CD14-positive monocyte (primary cell): ENCODE results near the gene PTPRN2. TPM values are rescaled to one million over a fixed set of nuclear protein-coding genes. Genes with fewer than 3 reads are reported as not detected.

Source experiments
- DNase-seq, 3 donors: peaks; one replicate each; pipeline ENCODE4 v3.0.0-alpha.2; 2011 to 2022
- H2AFZ ChIP-seq: 2 replicates; pipeline ENCODE4 v1.6.0; 2012; ENCODE audit warnings: mild to moderate bottlenecking, low read depth, low read length, inconsistent platforms; ENCODE audit not compliant: insufficient read depth, poor library complexity, severe bottlenecking
- H3K27ac ChIP-seq, 2 donors: 1 replicate in 1 of 2; 2 replicates in 1 of 2; pipeline ENCODE4 v1.5.1; 2012 to 2013; ENCODE audit warnings: low read length in 2 of 2, control low read depth in 1 of 2, inconsistent platforms in 1 of 2, low read depth in 1 of 2, mild to moderate bottlenecking in 1 of 2
- H3K27me3 ChIP-seq, 2 donors: one replicate each; pipeline versions ENCODE4 v1.6.0 to v1.6.1; 2011 to 2013; ENCODE audit warnings: low read length in 2 of 2; ENCODE audit not compliant: control insufficient read depth in 2 of 2, insufficient read depth in 2 of 2
- H3K36me3 ChIP-seq, 2 donors: replicated peaks in 1 of 2; 1 replicate in 1 of 2; 2 replicates in 1 of 2; pipeline versions ENCODE4 v1.5.1 to v1.6.1; 2012 to 2013; ENCODE audit warnings: low read length in 2 of 2, control low read depth in 1 of 2, inconsistent platforms in 1 of 2, mild to moderate bottlenecking in 1 of 2; ENCODE audit not compliant: insufficient read depth in 2 of 2, control insufficient read depth in 1 of 2
- H3K4me1 ChIP-seq, 2 donors: 1 replicate in 1 of 2; 2 replicates in 1 of 2; pipeline versions ENCODE4 v1.5.1 to v1.6.1; 2012 to 2013; ENCODE audit warnings: low read length in 2 of 2, control low read depth in 1 of 2, inconsistent platforms in 1 of 2, mild to moderate bottlenecking in 1 of 2, moderate library complexity in 1 of 2; ENCODE audit not compliant: insufficient read depth in 2 of 2, control insufficient read depth in 1 of 2
- H3K4me2 ChIP-seq: replicated peaks from 2 replicates; pipeline ENCODE3; 2012; ENCODE audit warnings: low read length, moderate library complexity, mild to moderate bottlenecking; ENCODE audit not compliant: poor library complexity, severe bottlenecking; ENCODE audit errors: extremely low read depth
- H3K4me3 ChIP-seq, 3 experiments: fragments of 200-600 bp in 1 of 3; sonication (generic) in 1 of 3; replicated peaks in 1 of 3; 1 replicate in 2 of 3; 2 replicates in 1 of 3; pipeline ENCODE4 v1.5.1; 2011 to 2013; ENCODE audit warnings: low read length in 3 of 3, mild to moderate bottlenecking in 3 of 3, control low read depth in 2 of 3, low read depth in 2 of 3, inconsistent platforms in 1 of 3, moderate library complexity in 1 of 3
- H3K79me2 ChIP-seq: 2 replicates; pipeline ENCODE4 v1.6.0; 2012; ENCODE audit warnings: mild to moderate bottlenecking, control low read depth, inconsistent platforms, low read length, moderate library complexity; ENCODE audit not compliant: insufficient read depth
- H3K9ac ChIP-seq: 2 replicates; pipeline ENCODE4 v1.6.0; 2017; ENCODE audit warnings: low read length, mild to moderate bottlenecking; ENCODE audit not compliant: insufficient read depth, poor library complexity, severe bottlenecking
- H3K9me3 ChIP-seq, 2 donors: replicated peaks in 1 of 2; 1 replicate in 1 of 2; 2 replicates in 1 of 2; pipeline versions ENCODE4 v1.5.1 to v1.6.1; 2012 to 2013; ENCODE audit warnings: low read length in 2 of 2, control low read depth in 1 of 2; ENCODE audit not compliant: control insufficient read depth in 1 of 2, insufficient read depth in 1 of 2
- H4K20me1 ChIP-seq: 2 replicates; pipeline ENCODE4 v1.6.0; 2012; ENCODE audit warnings: mild to moderate bottlenecking, low read length, control low read depth, moderate library complexity; ENCODE audit not compliant: insufficient read depth
- H3K27ac Mint-ChIP-seq, 7 donors: one replicate each; pipeline ENCODE4 v1.8.0; 2020; ENCODE audit warnings: mild to moderate bottlenecking in 7 of 7, mixed read lengths in 7 of 7, moderate library complexity in 6 of 7, inconsistent platforms in 2 of 7
- H3K27me3 Mint-ChIP-seq, 3 donors: one replicate each; pipeline ENCODE4 v1.8.0; 2021 to 2022; ENCODE audit warnings: low read depth in 3 of 3, mild to moderate bottlenecking in 3 of 3, mixed read lengths in 3 of 3, moderate library complexity in 3 of 3, inconsistent platforms in 1 of 3
- H3K36me3 Mint-ChIP-seq, 2 donors: one replicate each; pipeline ENCODE4 v1.8.0; 2020; ENCODE audit warnings: mixed read lengths in 2 of 2, inconsistent platforms in 1 of 2, mild to moderate bottlenecking in 1 of 2
- H3K4me1 Mint-ChIP-seq: one replicate; pipeline ENCODE4 v1.8.0; 2020; ENCODE audit warnings: mild to moderate bottlenecking, mixed read lengths
- H3K4me3 Mint-ChIP-seq, 2 donors: one replicate each; pipeline ENCODE4 v1.8.0; 2020; ENCODE audit warnings: mild to moderate bottlenecking in 2 of 2, mixed read lengths in 2 of 2, moderate library complexity in 1 of 2
- H3K9me3 Mint-ChIP-seq, 7 donors: one replicate each; pipeline ENCODE4 v1.8.0; 2020 to 2022; ENCODE audit warnings: mixed read lengths in 7 of 7, mild to moderate bottlenecking in 6 of 7, moderate library complexity in 6 of 7, inconsistent platforms in 2 of 7
- CTCF ChIP-seq: fragments of 200-600 bp; IDR thresholded peaks from one replicate; pipeline ENCODE4 v1.8.0; 2022; ENCODE audit warnings: antibody characterized with exemption, mild to moderate bottlenecking
- WGBS: methylation state at CpG from one replicate; pipeline ENCODE4 v1.1.5; 2013; ENCODE audit warnings: missing lambda C conversion rate; ENCODE audit not compliant: insufficient coverage; 5-methylcytosine and 5-hydroxymethylcytosine counted together
- intact Hi-C, 2 donors: fragments of 100-400 bp; cut with micrococcal nuclease; formaldehyde crosslinking; loops; one replicate each; pipeline versions ENCODE4 v1.15.0 to v1.15.1; 2023
- polyA plus RNA-seq, 3 donors: library from polyadenylated mRNA; depleted of rRNA in 1 of 3; unstranded in 2 of 3; stranded (reverse) in 1 of 3; fragments of 300-500 nt in 2 of 3; fragments of >200 nt in 1 of 3; fragmentation: Illumina TruSeq in 2 of 3; gene quantifications; 1 replicate in 2 of 3; 2 replicates in 1 of 3; pipeline ENCODE4 v1.2.3, GENCODE V29; 2012 to 2021

Gene PTPRN2
- polyA plus RNA-seq, 3 donors: 0.25 to 1.4 (median 0.97) TPM

DNA sequence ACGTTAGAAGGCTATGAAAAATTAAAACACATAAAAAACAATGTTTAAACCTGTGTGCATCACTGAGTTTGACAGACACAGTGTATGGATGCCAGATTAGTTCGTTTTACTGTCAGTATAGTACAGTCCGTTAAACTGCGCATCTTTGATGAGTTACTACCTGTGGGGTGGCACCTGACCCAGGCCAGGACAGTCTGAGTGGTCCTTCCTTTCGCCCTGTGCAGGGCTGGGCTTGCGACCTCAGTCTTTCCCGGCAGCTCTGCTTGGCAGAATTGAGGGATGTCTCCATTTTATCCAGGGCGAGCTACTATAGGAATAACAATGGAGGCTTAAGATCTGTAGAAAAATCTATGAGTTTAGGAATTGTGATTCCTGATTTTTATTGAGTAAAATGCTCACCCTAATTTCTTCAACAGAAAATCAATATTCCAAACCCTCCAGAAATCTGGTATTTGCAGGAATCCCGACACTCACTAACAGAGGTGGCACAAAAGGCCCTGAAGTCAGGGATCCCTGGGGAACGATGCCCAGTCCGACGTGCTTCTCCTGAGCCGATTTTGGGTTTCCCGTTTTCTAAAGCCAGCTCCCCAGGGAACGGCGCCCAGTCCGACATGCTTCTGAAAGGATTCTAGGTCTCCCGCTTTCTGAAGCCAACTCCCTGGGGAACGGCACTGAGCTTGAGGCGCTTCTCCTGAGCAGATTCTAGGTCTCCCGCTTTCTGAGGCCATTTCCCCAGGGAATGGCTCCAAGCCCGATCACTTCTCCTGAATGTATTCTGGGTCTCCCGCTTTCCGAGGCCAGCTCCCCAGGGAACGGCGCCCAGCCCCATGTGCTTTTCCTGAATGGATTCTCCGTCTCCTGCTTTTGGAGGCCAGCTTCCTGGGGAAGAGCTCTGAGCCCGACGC lies 873.2 kb downstream of the PTPRN2 start:
- no peaks in the 10 kb centered on the region for H3K36me3 Mint-ChIP-seq
- no peak overlapping the region for H3K4me3 Mint-ChIP-seq
- no peaks in the 10 kb centered on the region for H3K36me3 ChIP-seq
- H3K27me3 ChIP-seq: no peaks in the 10 kb centered on the region
- H3K79me2 ChIP-seq: no peaks in the 10 kb centered on the region
- DNase-seq: no peak
- 94% methylated on average over 24 of the region's 29 CpGs for WGBS
- no peak overlapping the region for H3K9ac ChIP-seq
- peaks cover 0 to 11% (median 4%) of the 10 kb centered on the region in 7 donors for H3K9me3 Mint-ChIP-seq
- H2AFZ ChIP-seq: no peak overlapping the region
- no peak overlapping the region for H3K4me3 ChIP-seq
- H3K4me2 ChIP-seq: no peak overlapping the region
- peaks cover 1 to 8% (median 7%) of the 10 kb centered on the region in 3 donors for H3K27me3 Mint-ChIP-seq
- no peak overlapping the region for H3K27ac Mint-ChIP-seq
- no peaks in the 10 kb centered on the region for H3K4me1 Mint-ChIP-seq
- intact Hi-C loops: no loop called here
- H3K9me3 ChIP-seq: peaks cover 5 to 11% of the 10 kb centered on the region in 2 donors
- no peaks in the 10 kb centered on the region for H4K20me1 ChIP-seq
- TF ChIP-seq CTCF: no peak
- no peak overlapping the region for H3K27ac ChIP-seq
- H3K4me1 ChIP-seq: no peaks in the 10 kb centered on the region

GRCh38 chr7:157713591-157713990 lies 874.0 kb downstream of the PTPRN2 start:
- Mint-ChIP-seq H3K9me3 (peaks cover 0 to 11% (median 4%) of the 10 kb centered on the region in 7 donors), H3K36me3 (no peaks in the 10 kb centered on the region), H3K27ac (no peak overlapping the region), H3K27me3 (peaks cover 1 to 12% (median 7%) of the 10 kb centered on the region in 3 donors), H3K4me1 (no peaks in the 10 kb centered on the region), H3K4me3 (no peak overlapping the region)
- H3K79me2 ChIP-seq: no peaks in the 10 kb centered on the region
- no peak overlapping the region for H3K4me3 ChIP-seq
- no peak for DNase-seq
- peaks cover 5 to 11% of the 10 kb centered on the region in 2 donors for H3K9me3 ChIP-seq
- H3K4me1 ChIP-seq: no peaks in the 10 kb centered on the region
- no peak overlapping the region for H2AFZ ChIP-seq
- no peaks in the 10 kb centered on the region for H4K20me1 ChIP-seq
- no peaks in the 10 kb centered on the region for H3K27me3 ChIP-seq
- 89% methylated on average over 10 of the region's 16 CpGs for WGBS
- intact Hi-C loops: no loop called here
- no peak overlapping the region for H3K4me2 ChIP-seq
- H3K36me3 ChIP-seq: no peaks in the 10 kb centered on the region
- no peak overlapping the region for H3K27ac ChIP-seq
- no peak for TF ChIP-seq CTCF
- H3K9ac ChIP-seq: no peak overlapping the region
